ENCODE measurements around the gene CCND1.

DNA sequence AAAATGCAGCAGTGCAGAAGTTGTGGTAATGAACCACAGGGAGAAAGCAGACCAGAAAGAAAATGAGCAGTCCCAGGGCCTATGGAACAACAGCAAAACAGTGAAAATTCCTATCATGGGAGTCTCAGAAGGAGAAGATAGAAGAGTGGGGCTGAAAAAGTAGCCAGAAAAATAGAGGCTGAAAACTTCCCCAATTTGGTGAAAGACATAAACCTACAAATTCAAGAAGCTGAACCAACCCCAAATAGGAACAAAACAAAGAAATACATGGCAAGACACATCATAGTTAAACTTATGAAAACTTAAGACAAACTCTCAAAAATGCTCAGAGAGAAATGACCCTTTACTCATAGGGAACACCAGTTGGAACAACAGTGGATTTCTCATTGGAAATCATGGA lies 51.5 kb downstream of the CCND1 start:
- TF ChIP-seq, protein P1, sequence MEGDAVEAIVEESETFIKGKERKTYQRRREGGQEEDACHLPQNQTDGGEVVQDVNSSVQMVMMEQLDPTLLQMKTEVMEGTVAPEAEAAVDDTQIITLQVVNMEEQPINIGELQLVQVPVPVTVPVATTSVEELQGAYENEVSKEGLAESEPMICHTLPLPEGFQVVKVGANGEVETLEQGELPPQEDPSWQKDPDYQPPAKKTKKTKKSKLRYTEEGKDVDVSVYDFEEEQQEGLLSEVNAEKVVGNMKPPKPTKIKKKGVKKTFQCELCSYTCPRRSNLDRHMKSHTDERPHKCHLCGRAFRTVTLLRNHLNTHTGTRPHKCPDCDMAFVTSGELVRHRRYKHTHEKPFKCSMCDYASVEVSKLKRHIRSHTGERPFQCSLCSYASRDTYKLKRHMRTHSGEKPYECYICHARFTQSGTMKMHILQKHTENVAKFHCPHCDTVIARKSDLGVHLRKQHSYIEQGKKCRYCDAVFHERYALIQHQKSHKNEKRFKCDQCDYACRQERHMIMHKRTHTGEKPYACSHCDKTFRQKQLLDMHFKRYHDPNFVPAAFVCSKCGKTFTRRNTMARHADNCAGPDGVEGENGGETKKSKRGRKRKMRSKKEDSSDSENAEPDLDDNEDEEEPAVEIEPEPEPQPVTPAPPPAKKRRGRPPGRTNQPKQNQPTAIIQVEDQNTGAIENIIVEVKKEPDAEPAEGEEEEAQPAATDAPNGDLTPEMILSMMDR (IDR thresholded peaks at IDR 0.05): no peak
- TF ChIP-seq POLR2A (IDR thresholded peaks at IDR 0.05) (no peak), POLR2AphosphoS5 (IDR thresholded peaks at IDR 0.05; ENCODE audit: insufficient read depth in 1 of 2, low read depth in 1 of 2) (no peak)

Measured in vagina (tissue), 2 donors.